ENCODE measurements around the gene NIPSNAP3A. TPM values are rescaled to one million over a fixed set of nuclear protein-coding genes. Genes with fewer than 3 reads are reported as not detected.

The NIPSNAP3A gene
- total and polyA plus RNA-seq, 2 of the 8 experiments (the other 6 are each of a cell fraction or from before 2014, with no cell fraction given) = 9.3 to 9.4 TPM

DNA sequence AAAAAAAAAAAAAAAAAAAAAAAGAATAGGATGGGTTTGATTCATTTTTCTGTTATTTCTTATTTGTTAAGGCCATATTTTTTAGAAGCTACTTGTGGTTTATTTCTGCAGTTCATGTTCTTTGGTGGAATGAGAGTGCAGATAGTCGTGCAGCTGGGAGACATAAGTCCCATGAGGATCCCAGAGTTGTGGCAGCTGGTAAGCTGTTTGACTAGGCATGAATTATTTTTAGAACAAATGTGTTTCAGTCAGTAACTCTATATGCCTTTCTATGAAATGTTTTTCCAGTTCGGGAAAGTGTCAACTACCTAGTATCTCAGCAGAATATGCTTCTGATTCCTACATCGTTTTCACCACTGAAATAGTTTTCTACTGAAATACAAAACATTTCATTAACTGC is 11.5 kb downstream of the NIPSNAP3A start:
- CTCF ChIA-PET (ENCODE audit: partially characterized antibody) = no interaction called here
- Histone ChIP-seq H2BK20ac (ENCODE audit: low read length) (no peak overlapping the region), H2AK5ac (ENCODE audit: low read depth, low read length) (no peak overlapping the region)

More for the DNA sequence above, 11.5 kb downstream of the NIPSNAP3A start:
- Histone ChIP-seq H4K91ac (replicated peaks; ENCODE audit: insufficient read length, low read length) (no peak overlapping the region), H2BK120ac (replicated peaks; ENCODE audit: low read depth, low read length) (no peak overlapping the region), H2BK15ac (ENCODE audit: low read length) (no peak overlapping the region), H3K79me1 (ENCODE audit: low read depth, low read length) (no peaks in the 10 kb centered on the region), H4K5ac (ENCODE audit: insufficient read length, low read depth, low read length) (no peak overlapping the region), H3K9me3 (ENCODE audit: insufficient read depth in 2 of 2, low read depth in 1 of 2, low read length in 1 of 2) (peaks cover 0 to 3% of the 10 kb centered on the region in 2 experiments; a peak in 1 of 4 replicates), H2AFZ (ENCODE audit: low read length) (no peak overlapping the region), H3K4me2 (ENCODE audit: insufficient read depth in 1 of 2, low read depth in 2 of 2, low read length in 2 of 2) (no peak overlapping the region), H3K56ac (replicated peaks; ENCODE audit: insufficient read length, low read depth, low read length) (no peak overlapping the region), H3K79me2 (ENCODE audit: control insufficient read depth in 1 of 2, insufficient read depth in 2 of 2, low read length in 2 of 2) (no peaks in the 10 kb centered on the region), H3K36me3 (ENCODE audit: control insufficient read depth in 2 of 4, insufficient read depth in 4 of 4, low read length in 3 of 4) (no peaks in the 10 kb centered on the region), H3K27me3 (replicated peaks in 1 of 4; ENCODE audit: control insufficient read depth in 3 of 4, extremely low read depth in 1 of 4, insufficient read depth in 3 of 4, low read length in 3 of 4) (peaks cover 0 to 2% (median 0%) of the 10 kb centered on the region in 4 experiments; a peak in 1 of 7 replicates), H3K27ac (ENCODE audit: low read depth, low read length) (no peak overlapping the region), H3K14ac (ENCODE audit: insufficient read length) (no peak overlapping the region), H4K8ac (ENCODE audit: extremely low read depth, insufficient read depth, low read length) (no peak overlapping the region), H2BK5ac (ENCODE audit: low read depth, low read length) (no peak overlapping the region), H2BK12ac (ENCODE audit: low read depth, low read length) (no peak overlapping the region), H3K4me3 (ENCODE audit: extremely low read depth in 1 of 4, insufficient read depth in 2 of 4, low read depth in 3 of 4, low read length in 4 of 4) (no peak overlapping the region), H3K9ac (replicated peaks in 1 of 4; ENCODE audit: extremely low read depth in 1 of 4, low read depth in 3 of 4, low read length in 3 of 4) (no peak overlapping the region), H3K23ac (ENCODE audit: insufficient read length) (no peak overlapping the region), H4K20me1 (replicated peaks in 1 of 2; ENCODE audit: control insufficient read depth in 1 of 2, insufficient read depth in 2 of 2, low read length in 2 of 2) (no peaks in the 10 kb centered on the region), H3K4ac (replicated peaks; ENCODE audit: insufficient read length, low read depth, low read length) (no peak overlapping the region), H3K4me1 (replicated peaks in 1 of 4; ENCODE audit: control insufficient read depth in 3 of 4, insufficient read depth in 4 of 4, low read length in 3 of 4) (no peaks in the 10 kb centered on the region), H3K23me2 (ENCODE audit: low read depth, low read length) (peaks cover 4% of the 10 kb centered on the region; the same call in 1 of the 2 replicates), H3K18ac (ENCODE audit: extremely low read depth, low read length) (no peak overlapping the region)
- WGBS, 2 experiments (ENCODE audit: extremely low coverage in 1 of 2, insufficient coverage in 1 of 2, insufficient read length in 1 of 2, insufficient replicate concordance in 2 of 2, low coverage in 1 of 2, low lambda C conversion rate in 2 of 2, missing lambda C conversion rate in 1 of 2) = 88% methylated on average over 3 of the region's 3 CpGs; no CpG with 5 or more reads in 1 of the 2 experiments
- TF ChIP-seq E2F6 (IDR thresholded peaks at IDR 0.05) (no peak), MAFK (IDR thresholded peaks at IDR 0.05; ENCODE audit: low read depth, low read length) (no peak), EGR1 (IDR thresholded peaks at IDR 0.05; ENCODE audit: borderline replicate concordance, low read depth, low read length) (no peak), CBX5 (IDR thresholded peaks at IDR 0.05; ENCODE audit: low read depth, low read length) (no peak), KDM1A (IDR thresholded peaks at IDR 0.05; ENCODE audit: borderline replicate concordance, low read length) (no peak), BACH1 (IDR thresholded peaks at IDR 0.05; ENCODE audit: low read length) (no peak), JUN (IDR thresholded peaks at IDR 0.05; ENCODE audit: low read depth, low read length) (no peak), SRF (IDR thresholded peaks at IDR 0.05; ENCODE audit: low read depth, low read length) (no peak), TCF12 (IDR thresholded peaks at IDR 0.05; ENCODE audit: low read depth, low read length) (no peak), GTF2F1 (IDR thresholded peaks at IDR 0.05; ENCODE audit: borderline replicate concordance, low read depth, low read length) (no peak), KDM5A (IDR thresholded peaks at IDR 0.05; ENCODE audit: low read length) (no peak), SIRT6 (IDR thresholded peaks at IDR 0.05; ENCODE audit: low read length) (no peak)
- POLR2A ChIA-PET (ENCODE audit: partially characterized antibody) = no interaction called here
- DNase-seq (ENCODE audit: low read depth in 1 of 2, low spot score in 2 of 2) = no peak
- peak; percentile 28 for FAIRE-seq
